Astrocyte of the cerebellum (primary cell): Measurements from ENCODE around the gene ZNF333.

Experiments used
- DNase-seq: peaks from one replicate; pipeline ENCODE4 v3.0.0-alpha.2; 2011; ENCODE audit warnings: low read depth
- H3K4me3 ChIP-seq: 2 replicates; pipeline ENCODE4 v1.5.1; 2011; ENCODE audit warnings: mild to moderate bottlenecking, low read depth, low read length, moderate library complexity
- in situ Hi-C: cut with HindIII; loops from 2 replicates; pipeline ENCODE4 v1.10.0; 2017; ENCODE audit warnings: low sequenced_read_pairs
- TF ChIP-seq, protein P1 (sequence below): IDR thresholded peaks from 2 replicates; pipeline ENCODE4 v1.5.1; 2012; ENCODE audit warnings: low read length, low read depth, moderate library complexity, mild to moderate bottlenecking; ENCODE audit errors: missing control alignments

ZNF333 gene

DNA sequence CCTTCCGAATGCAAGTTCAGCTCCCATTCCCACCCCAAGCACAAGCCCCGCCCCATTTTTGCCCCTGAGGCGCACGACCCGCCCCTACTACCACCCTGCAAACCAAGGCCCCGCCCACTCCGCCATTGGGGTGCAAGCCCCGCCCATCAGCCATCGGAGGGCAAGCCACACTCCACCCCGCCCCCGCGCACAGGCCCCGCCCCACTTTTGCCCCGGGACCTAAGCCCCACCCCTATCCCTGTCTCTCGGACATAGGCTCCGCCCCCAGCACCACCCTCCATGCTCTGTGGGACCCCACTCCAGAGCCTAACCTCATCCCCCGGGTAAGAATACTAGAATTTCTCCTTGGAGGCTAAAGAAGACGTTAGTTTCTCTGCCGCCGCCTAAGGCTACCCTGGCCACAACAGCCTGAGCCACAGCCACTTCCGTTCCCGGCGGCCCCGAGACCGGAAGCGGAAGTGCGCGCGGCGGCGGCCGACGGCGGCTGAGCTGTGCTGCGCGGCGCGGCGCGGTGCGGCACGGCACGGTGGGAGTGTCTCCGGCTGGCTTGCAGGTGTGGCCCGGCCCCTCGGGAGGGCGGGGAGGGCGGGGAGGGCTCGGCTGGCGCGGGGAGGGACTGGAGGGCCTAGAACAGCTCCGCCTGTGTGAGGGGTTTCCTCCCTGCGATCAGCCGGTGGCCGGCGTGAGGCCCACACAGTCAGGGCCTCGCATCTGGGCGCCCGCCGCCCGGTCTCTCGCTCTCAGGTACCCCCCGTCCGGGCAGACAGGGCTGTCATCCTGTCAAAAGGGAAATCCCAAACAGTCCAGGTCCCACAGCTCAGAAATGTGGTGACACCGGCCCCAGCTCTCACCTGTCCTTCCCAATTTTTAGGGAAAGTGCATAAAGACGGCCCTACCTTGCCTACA is at the start of gene ZNF333:
ZNF333 (plus strand) TSS at position 451 of the 906 bp plus-strand sequence. CDS start 3,444 bp downstream, outside the sequence.
- in situ Hi-C loops, result no loop called here
- TF ChIP-seq, protein P1, sequence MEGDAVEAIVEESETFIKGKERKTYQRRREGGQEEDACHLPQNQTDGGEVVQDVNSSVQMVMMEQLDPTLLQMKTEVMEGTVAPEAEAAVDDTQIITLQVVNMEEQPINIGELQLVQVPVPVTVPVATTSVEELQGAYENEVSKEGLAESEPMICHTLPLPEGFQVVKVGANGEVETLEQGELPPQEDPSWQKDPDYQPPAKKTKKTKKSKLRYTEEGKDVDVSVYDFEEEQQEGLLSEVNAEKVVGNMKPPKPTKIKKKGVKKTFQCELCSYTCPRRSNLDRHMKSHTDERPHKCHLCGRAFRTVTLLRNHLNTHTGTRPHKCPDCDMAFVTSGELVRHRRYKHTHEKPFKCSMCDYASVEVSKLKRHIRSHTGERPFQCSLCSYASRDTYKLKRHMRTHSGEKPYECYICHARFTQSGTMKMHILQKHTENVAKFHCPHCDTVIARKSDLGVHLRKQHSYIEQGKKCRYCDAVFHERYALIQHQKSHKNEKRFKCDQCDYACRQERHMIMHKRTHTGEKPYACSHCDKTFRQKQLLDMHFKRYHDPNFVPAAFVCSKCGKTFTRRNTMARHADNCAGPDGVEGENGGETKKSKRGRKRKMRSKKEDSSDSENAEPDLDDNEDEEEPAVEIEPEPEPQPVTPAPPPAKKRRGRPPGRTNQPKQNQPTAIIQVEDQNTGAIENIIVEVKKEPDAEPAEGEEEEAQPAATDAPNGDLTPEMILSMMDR, result no peak
- peak; percentile 62 for DNase-seq

GRCh38 chr19:14648506-14648905 is 41.3 kb upstream of the ZNF333 start:
- DNase-seq, result no peak
- TF ChIP-seq, protein P1, result no peak
- in situ Hi-C loops, result no loop called here
- H3K4me3 ChIP-seq, result no peak overlapping the region

More for the DNA sequence above, at the start of gene ZNF333:
- peak within 1 kb of the TSS; percentile 84 for H3K4me3 ChIP-seq

DNA sequence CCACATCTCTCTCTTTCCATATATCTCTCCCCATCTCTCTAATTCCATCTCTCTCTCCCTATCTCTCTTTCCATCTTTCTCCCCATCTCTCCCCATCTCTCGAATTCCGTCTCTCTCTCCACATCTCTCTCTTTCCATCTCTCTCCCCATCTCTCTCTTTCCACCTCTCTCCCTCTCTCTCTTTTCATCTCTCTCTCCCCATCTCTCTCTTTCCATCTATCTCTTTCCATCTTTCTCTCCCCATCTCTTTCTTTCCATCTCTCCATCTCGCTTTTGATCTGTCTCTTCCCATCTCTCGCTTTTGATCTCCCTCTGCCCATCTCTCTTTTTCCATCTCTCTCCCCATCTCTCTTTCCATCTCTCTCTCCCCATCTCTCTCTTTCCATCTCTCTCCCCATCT is 40.8 kb upstream of the ZNF333 start:
- no peak for DNase-seq
- in situ Hi-C loops, result no loop called here
- H3K4me3 ChIP-seq, result no peak overlapping the region
- TF ChIP-seq, protein P1, result no peak

DNA sequence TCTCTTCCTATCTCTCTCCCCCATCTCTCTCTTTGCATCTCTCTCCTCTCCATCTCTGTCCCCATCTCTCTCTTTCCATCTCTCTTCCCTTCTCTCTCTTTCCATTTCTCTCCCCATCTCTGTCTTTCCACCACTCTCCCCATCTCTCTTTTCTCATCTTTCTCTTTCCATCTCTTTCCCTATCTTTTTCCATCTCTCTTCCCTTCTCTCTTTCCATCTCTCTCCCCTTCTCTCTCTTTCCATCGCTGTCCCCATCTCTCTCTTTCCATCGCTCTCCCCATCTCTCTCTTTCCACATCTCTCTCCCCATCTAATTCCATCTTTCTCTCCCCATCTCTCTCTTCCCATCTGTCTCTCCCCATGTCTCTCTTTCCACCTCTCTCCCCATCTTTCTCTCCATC is 39.7 kb upstream of the ZNF333 start:
- DNase-seq, result no peak
- no peak overlapping the region for H3K4me3 ChIP-seq
- TF ChIP-seq, protein P1, result no peak
- in situ Hi-C loops, result no loop called here

DNA sequence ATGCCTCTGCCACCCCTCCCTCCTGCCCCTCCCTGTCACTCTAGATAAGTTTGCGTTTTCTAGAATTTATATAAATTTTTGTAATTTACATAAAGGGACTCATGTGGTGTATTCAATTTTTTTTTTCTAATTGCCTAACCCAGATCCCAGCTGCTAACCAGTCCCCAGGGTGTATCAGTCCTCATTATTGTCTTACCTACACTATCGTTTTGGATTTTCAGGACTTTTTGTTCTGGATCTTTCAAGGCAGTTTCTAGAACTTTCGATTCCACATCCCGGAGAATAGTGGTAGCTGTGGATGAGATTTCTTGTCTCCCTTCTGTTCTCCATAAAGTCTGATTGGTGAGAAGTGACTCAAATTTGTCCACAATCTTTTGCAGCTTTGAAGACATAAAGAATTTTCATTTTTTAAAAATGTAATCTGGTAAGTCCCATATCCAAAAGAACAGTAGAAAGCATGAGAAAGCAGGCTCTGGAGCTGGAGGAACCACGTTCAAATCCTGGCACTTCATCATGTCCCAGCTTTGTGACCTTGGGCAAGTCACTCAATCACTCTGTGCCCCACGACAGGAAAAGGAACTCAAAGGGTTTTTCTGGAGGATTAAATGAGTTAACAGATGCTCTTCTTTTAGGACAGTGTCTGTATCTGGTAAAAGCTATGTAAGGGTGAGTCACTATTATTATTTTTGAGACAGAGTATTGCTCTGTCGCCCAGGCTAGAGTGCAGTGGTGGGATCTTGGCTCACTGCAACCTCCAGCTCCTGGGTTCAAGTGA is 34.9 kb upstream of the ZNF333 start:
- in situ Hi-C loops, result no loop called here
- no peak overlapping the region for H3K4me3 ChIP-seq
- no peak for DNase-seq
- TF ChIP-seq, protein P1, result no peak

DNA sequence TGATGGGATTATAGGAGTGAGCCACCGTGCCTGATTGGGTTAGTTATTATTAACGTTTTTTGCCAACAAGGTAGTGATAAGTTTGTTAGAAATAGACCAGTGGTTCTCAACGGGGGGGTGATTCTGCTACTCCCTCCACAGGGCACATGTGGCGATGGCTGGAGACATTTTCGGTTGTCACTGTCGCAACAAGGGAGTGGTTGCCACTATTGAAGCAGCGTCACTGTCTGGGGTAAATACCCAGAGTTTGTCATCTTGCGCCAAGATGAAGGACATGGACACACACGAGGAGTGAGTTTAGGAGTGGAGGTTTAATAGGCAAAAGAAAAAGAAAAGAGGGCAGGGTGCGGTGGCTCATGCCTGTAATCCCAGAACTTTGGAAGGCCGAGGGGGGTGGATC is 34.1 kb upstream of the ZNF333 start:
- in situ Hi-C loops, result no loop called here
- TF ChIP-seq, protein P1, result no peak

More for the DNA sequence above, 34.1 kb upstream of the ZNF333 start:
- DNase-seq, result no peak
- H3K4me3 ChIP-seq, result no peak overlapping the region
